ENCODE measurements around the gene TXN2.
"Not testable (repeated sequence)": the region's sequence is repeated elsewhere in the genome, so short reads cannot be mapped to it uniquely, and the experiment has no call there.

GRCh38 chr22:36519906-36520305 is 38.5 kb upstream of the TXN2 start:
- TF ChIP-seq CTCF (conservative IDR thresholded peaks at IDR 0.05; ENCODE audit: low read depth, low read length); CHD1 (IDR thresholded peaks at IDR 0.05; ENCODE audit: low read depth, low read length): not testable (repeated sequence)

All from IMR-90 (cell line).